Right lobe of liver (tissue), 4 donors: Measurements from ENCODE around the gene RAB30.

Experiments
- POLR2A ChIP-seq: fragments of 450-650 bp; IDR thresholded peaks from one replicate; pipeline ENCODE4 v1.6.1; 2017; ENCODE audit warnings: antibody characterized with exemption, mild to moderate bottlenecking
- TF ChIP-seq, protein P1 (sequence below), 4 donors: fragments of 200-600 bp in 3 of 4; fragments of 450-650 bp in 1 of 4; IDR thresholded peaks; one replicate each; pipeline versions ENCODE4 v1.5.1 to v1.8.0; 2016 to 2022; ENCODE audit warnings: antibody characterized with exemption in 4 of 4, mild to moderate bottlenecking in 2 of 4
- donor health status: DM: no; HTN: no; CAD: no.
- donor health status: DM: no; HTN: no; CAD: no.
- donor health status: DM: no; HTN: yes; CAD: no.

DNA sequence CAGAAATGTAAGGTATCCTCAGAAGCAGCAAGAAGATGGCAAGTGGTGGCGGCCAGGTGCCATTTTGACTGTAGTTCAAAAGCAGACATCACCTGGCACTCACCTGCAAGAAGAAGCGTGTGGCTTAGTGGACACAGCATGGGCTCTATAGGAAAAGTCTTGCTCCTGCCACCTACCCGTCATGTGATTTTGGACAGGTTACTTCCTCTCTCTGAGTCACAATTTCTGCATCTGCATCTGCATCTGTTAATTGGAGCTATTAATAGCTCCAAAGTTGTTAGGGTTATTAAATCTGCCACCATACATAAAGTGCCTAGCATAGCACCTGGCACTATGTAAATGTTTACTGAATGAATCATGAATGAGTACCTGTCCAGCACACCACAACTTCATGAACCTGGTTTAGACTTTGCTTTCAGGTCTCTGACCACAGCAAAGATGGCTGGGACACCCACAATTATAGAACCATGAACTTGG is 16.8 kb downstream of the RAB30 start:
- TF ChIP-seq, protein P1, sequence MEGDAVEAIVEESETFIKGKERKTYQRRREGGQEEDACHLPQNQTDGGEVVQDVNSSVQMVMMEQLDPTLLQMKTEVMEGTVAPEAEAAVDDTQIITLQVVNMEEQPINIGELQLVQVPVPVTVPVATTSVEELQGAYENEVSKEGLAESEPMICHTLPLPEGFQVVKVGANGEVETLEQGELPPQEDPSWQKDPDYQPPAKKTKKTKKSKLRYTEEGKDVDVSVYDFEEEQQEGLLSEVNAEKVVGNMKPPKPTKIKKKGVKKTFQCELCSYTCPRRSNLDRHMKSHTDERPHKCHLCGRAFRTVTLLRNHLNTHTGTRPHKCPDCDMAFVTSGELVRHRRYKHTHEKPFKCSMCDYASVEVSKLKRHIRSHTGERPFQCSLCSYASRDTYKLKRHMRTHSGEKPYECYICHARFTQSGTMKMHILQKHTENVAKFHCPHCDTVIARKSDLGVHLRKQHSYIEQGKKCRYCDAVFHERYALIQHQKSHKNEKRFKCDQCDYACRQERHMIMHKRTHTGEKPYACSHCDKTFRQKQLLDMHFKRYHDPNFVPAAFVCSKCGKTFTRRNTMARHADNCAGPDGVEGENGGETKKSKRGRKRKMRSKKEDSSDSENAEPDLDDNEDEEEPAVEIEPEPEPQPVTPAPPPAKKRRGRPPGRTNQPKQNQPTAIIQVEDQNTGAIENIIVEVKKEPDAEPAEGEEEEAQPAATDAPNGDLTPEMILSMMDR (IDR thresholded peaks at IDR 0.05), result no peak
- TF ChIP-seq POLR2A, result no peak
